Lung (tissue), 12 donors: ENCODE results near the gene RASA2. TPM values are rescaled to one million over a fixed set of nuclear protein-coding genes. Genes with fewer than 3 reads are reported as not detected.

Source experiments
- ATAC-seq: fragments of 200-7000 bp; cut with Tn5 transposase; one replicate; pipeline ENCODE4 v1.9.1; 2020; ENCODE audit warnings: moderate number of reproducible peaks; ENCODE audit not compliant: insufficient read depth, low FRiP score
- DNase-seq, 3 donors: peaks; one replicate each; pipeline ENCODE4 v3.0.0-alpha.2; 2013 to 2017
- H3K27ac ChIP-seq, 2 donors: one replicate each; pipeline ENCODE4 v1.5.1; 2013; ENCODE audit warnings: mild to moderate bottlenecking in 2 of 2, moderate library complexity in 2 of 2, control low read depth in 1 of 2, inconsistent platforms in 1 of 2, low read depth in 1 of 2, low read length in 1 of 2
- H3K27me3 ChIP-seq, 3 donors: one replicate each; pipeline ENCODE4 v1.5.1; 2013; ENCODE audit warnings: low read length in 2 of 3; ENCODE audit not compliant: control insufficient read depth in 3 of 3, insufficient read depth in 3 of 3
- H3K36me3 ChIP-seq, 4 donors: one replicate each; pipeline ENCODE4 v1.5.1; 2013; ENCODE audit warnings: low read length in 4 of 4, mild to moderate bottlenecking in 1 of 4, moderate library complexity in 1 of 4; ENCODE audit not compliant: control insufficient read depth in 4 of 4, insufficient read depth in 4 of 4
- H3K4me1 ChIP-seq, 5 donors: one replicate each; pipeline ENCODE4 v1.5.1; 2013; ENCODE audit warnings: low read length in 5 of 5, mild to moderate bottlenecking in 2 of 5, moderate library complexity in 1 of 5; ENCODE audit not compliant: control insufficient read depth in 5 of 5, insufficient read depth in 5 of 5
- H3K4me3 ChIP-seq: one replicate; pipeline ENCODE4 v1.5.1; 2013; ENCODE audit warnings: mild to moderate bottlenecking, control low read depth, moderate library complexity
- H3K9ac ChIP-seq, 2 donors: one replicate each; pipeline ENCODE4 v1.5.1; 2013; ENCODE audit warnings: low read length in 2 of 2, control low read depth in 1 of 2; ENCODE audit not compliant: insufficient read depth in 1 of 2
- H3K9me3 ChIP-seq, 4 donors: one replicate each; pipeline ENCODE4 v1.5.1; 2013; ENCODE audit warnings: low read length in 3 of 4, mild to moderate bottlenecking in 1 of 4, moderate library complexity in 1 of 4; ENCODE audit not compliant: control insufficient read depth in 4 of 4, insufficient read depth in 3 of 4
- WGBS, 2 donors: extraction: QIAGEN DNeasy Blood & Tissue Kit; methylation state at CpG; one replicate each; pipeline ENCODE4 v1.1.7; 2013; 5-methylcytosine and 5-hydroxymethylcytosine counted together
- polyA plus RNA-seq, 2 donors: library from polyadenylated mRNA; stranded (reverse); fragments of 200-250 nt; gene quantifications; one replicate each; pipeline ENCODE4 v1.2.1, GENCODE V29; 2013
- total RNA-seq, 2 donors: library from RNA; depleted of rRNA in 1 of 2; stranded (reverse); fragments of >200 nt in 1 of 2; gene quantifications; one replicate each; pipeline ENCODE4 v1.2.1, GENCODE V29; 2014 to 2021
- TF ChIP-seq, protein P1 (sequence below): IDR thresholded peaks from 2 replicates; pipeline ENCODE4 v1.5.1; 2012; ENCODE audit warnings: mild to moderate bottlenecking; ENCODE audit errors: control extremely low read depth, extremely low read depth
- donor health status: control.
- donor health status: control.
- donor health status: Bipolar disorder and iron deficiency.
- donor health status: healthy.
- donor health status: DM: yes; HTN: yes; CAD: no.

RASA2 gene
- total and polyA plus RNA-seq, 4 donors: 6.8 to 27.4 (median 12.9) TPM

DNA sequence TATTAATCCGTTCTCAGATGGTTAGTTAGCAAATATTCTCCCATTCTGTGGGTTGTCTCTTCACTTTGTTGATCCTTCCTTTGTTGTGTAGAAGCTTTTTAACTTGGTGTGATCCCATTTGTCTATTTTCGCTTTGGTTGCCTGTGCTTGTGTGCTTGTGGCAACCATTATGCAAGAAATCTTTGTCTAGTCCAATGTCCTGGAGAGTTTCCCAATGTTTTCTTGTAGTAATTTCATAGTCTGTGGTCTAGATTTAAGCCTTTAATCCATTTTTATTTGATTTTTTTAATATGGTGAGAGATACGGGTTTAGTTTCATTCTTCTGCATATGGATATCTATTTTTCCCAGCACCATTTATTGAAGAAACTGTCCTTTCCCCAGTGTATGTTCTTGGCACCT, 59.8 kb downstream of the RASA2 start:
- H3K4me1 ChIP-seq: no peaks in the 10 kb centered on the region
- no peak overlapping the region for H3K9ac ChIP-seq
- no peaks in the 10 kb centered on the region for H3K27me3 ChIP-seq
- H3K36me3 ChIP-seq: peaks cover 3 to 33% (median 15%) of the 10 kb centered on the region in 4 donors
- no peak overlapping the region for H3K27ac ChIP-seq
- no peak for ATAC-seq
- TF ChIP-seq, protein P1, sequence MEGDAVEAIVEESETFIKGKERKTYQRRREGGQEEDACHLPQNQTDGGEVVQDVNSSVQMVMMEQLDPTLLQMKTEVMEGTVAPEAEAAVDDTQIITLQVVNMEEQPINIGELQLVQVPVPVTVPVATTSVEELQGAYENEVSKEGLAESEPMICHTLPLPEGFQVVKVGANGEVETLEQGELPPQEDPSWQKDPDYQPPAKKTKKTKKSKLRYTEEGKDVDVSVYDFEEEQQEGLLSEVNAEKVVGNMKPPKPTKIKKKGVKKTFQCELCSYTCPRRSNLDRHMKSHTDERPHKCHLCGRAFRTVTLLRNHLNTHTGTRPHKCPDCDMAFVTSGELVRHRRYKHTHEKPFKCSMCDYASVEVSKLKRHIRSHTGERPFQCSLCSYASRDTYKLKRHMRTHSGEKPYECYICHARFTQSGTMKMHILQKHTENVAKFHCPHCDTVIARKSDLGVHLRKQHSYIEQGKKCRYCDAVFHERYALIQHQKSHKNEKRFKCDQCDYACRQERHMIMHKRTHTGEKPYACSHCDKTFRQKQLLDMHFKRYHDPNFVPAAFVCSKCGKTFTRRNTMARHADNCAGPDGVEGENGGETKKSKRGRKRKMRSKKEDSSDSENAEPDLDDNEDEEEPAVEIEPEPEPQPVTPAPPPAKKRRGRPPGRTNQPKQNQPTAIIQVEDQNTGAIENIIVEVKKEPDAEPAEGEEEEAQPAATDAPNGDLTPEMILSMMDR: no peak
- DNase-seq: no peak
- 93% methylated on average over 3 of the region's 3 CpGs for WGBS, 2 donors
- H3K9me3 ChIP-seq: peaks cover 0 to 4% (median 3%) of the 10 kb centered on the region in 4 donors
- no peak overlapping the region for H3K4me3 ChIP-seq

DNA sequence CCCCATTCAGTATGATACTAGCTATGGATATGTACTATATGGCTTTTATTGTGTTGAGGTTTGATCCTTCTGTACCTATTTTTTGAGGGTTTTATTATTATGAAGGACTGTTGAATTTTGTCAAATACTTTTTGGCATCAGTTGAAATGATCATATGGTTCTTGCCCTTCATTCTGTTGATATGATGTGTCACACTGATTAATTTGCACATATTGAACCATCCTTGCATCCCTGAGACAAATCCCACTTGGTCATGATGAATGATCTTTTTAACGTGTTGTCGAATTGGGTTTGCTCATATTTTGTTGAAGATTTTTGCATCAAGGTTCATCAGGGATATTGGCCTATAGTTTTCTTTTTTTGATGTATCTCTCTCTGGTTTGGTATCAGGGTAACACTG, 61.0 kb downstream of the RASA2 start:
- no peak for DNase-seq
- H3K9ac ChIP-seq: no peak overlapping the region
- H3K27me3 ChIP-seq: no peaks in the 10 kb centered on the region
- H3K36me3 ChIP-seq: peaks cover 3 to 25% (median 14%) of the 10 kb centered on the region in 4 donors
- 97 to 100% methylated on average over 2 of the region's 2 CpGs for WGBS, 2 donors
- peaks cover 0 to 4% (median 3%) of the 10 kb centered on the region in 4 donors for H3K9me3 ChIP-seq
- ATAC-seq: no peak
- no peak overlapping the region for H3K27ac ChIP-seq
- peaks cover 0 to 3% (median 0%) of the 10 kb centered on the region in 5 donors for H3K4me1 ChIP-seq
- H3K4me3 ChIP-seq: no peak overlapping the region
- TF ChIP-seq, protein P1: no peak

DNA sequence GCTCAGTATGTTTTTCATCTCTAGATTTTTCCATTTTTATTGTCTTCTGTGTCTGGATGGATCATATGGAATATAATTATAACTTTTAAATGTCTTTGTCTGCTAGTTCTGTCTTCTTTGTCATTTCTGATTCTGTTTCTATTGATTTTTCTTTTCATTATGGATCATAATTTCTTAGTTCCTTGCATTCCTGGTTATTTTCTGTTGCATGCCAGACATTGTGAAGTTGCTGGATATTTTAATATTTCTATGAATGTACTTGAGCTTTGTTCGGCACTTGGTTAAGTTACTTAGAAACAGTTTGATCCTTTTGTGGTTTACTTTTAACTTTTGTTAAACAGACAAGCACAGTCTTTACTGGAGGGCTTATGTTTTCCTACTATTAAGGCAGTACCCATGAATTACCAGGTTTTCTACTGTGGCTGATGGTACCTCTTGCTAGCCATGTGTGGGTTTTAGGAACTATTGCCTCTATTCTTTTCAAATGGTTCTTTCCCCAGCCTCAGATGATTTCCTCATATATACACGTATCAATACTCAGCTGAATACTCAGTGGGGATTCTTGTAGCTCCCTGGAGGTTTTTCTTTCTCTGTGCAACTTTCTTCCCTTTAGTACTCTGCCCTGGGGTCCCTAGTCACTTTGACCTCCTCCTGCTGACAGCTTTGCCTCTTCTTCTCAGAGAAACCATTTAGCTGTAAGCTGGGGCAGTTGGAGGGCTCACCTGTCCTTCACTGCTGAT, 64.3 kb downstream of the RASA2 start:
- no peaks in the 10 kb centered on the region for H3K27me3 ChIP-seq
- H3K9ac ChIP-seq: no peak overlapping the region
- TF ChIP-seq, protein P1: no peak
- no peak for ATAC-seq
- peaks cover 0 to 4% (median 0%) of the 10 kb centered on the region in 4 donors for H3K9me3 ChIP-seq
- peaks cover 0 to 9% (median 3%) of the 10 kb centered on the region in 5 donors for H3K4me1 ChIP-seq
- DNase-seq: no peak
- no peak overlapping the region for H3K4me3 ChIP-seq
- no peak overlapping the region for H3K27ac ChIP-seq
- H3K36me3 ChIP-seq: peaks cover 0 to 13% (median 10%) of the 10 kb centered on the region in 4 donors
- 92 to 93% methylated on average over 2 of the region's 2 CpGs for WGBS, 2 donors
